ENCODE data around the gene SPATA6L. TPM values are rescaled to one million over a fixed set of nuclear protein-coding genes. Genes with fewer than 3 reads are reported as not detected.

The SPATA6L gene
- total and polyA plus RNA-seq, 10 of the 15 experiments (the other 5 are each of a cell fraction or from before 2014, with no cell fraction given) = 0.37 to 1.6 (median 0.91) TPM

DNA sequence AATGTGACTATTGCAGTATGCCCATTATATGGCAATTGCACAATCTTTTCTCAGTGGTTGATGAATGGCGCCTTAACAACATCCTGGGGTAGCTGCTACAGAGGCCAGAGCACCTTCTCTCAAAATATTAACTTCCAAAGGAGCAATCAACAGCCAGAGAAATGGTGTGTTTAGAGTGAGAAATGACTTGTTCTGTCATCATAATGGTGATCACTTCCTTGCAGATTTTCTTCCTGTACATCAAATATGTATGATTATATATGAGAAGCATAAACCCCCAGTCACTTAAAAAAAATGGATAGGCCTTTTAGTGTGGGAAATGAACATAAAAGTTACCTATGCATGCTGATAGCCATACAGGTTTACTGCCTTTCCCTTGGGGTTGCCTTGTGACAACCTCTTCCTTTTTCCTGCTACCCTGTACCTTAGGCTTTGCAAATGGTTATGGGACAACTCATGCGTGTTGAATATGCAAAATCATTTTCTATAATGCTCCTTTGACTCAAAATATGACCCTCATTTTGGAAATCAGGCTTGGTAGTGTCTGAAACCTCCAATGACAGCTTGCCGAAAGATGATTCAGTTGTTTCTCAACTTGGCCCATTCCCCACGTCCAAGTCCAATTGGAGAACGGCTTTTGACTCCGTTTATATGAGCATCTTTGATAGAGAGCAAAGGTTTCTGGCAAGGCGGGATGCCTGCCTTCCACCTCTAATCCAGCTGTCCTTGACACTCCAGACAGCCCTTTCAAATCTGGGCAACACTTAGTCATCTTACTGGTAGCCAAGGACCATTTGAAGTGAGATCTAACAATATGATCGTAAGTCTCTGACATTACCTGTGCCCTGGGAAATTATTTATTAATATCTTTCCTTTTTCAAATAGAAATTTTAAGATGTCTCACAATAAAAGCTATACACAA is 106.8 kb downstream of the SPATA6L start (continued):
- TF ChIP-seq, protein P1, sequence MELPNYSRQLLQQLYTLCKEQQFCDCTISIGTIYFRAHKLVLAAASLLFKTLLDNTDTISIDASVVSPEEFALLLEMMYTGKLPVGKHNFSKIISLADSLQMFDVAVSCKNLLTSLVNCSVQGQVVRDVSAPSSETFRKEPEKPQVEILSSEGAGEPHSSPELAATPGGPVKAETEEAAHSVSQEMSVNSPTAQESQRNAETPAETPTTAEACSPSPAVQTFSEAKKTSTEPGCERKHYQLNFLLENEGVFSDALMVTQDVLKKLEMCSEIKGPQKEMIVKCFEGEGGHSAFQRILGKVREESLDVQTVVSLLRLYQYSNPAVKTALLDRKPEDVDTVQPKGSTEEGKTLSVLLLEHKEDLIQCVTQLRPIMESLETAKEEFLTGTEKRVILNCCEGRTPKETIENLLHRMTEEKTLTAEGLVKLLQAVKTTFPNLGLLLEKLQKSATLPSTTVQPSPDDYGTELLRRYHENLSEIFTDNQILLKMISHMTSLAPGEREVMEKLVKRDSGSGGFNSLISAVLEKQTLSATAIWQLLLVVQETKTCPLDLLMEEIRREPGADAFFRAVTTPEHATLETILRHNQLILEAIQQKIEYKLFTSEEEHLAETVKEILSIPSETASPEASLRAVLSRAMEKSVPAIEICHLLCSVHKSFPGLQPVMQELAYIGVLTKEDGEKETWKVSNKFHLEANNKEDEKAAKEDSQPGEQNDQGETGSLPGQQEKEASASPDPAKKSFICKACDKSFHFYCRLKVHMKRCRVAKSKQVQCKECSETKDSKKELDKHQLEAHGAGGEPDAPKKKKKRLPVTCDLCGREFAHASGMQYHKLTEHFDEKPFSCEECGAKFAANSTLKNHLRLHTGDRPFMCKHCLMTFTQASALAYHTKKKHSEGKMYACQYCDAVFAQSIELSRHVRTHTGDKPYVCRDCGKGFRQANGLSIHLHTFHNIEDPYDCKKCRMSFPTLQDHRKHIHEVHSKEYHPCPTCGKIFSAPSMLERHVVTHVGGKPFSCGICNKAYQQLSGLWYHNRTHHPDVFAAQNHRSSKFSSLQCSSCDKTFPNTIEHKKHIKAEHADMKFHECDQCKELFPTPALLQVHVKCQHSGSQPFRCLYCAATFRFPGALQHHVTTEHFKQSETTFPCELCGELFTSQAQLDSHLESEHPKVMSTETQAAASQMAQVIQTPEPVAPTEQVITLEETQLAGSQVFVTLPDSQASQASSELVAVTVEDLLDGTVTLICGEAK (IDR thresholded peaks at IDR 0.05; ENCODE audit: borderline replicate concordance) = no peak
- TF ChIP-seq, protein P2, sequence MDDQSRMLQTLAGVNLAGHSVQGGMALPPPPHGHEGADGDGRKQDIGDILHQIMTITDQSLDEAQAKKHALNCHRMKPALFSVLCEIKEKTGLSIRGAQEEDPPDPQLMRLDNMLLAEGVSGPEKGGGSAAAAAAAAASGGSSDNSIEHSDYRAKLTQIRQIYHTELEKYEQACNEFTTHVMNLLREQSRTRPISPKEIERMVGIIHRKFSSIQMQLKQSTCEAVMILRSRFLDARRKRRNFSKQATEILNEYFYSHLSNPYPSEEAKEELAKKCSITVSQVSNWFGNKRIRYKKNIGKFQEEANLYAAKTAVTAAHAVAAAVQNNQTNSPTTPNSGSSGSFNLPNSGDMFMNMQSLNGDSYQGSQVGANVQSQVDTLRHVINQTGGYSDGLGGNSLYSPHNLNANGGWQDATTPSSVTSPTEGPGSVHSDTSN (IDR thresholded peaks at IDR 0.05; ENCODE audit: insufficient replicate concordance, low read depth, low read length) = no peak
- no peak for TF ChIP-seq YY1 (IDR thresholded peaks at IDR 0.05; ENCODE audit: low read depth, low read length)
- TF ChIP-seq PAX8 (IDR thresholded peaks at IDR 0.05) = no peak
- no peak for TF ChIP-seq CHD1 (IDR thresholded peaks at IDR 0.05; ENCODE audit: low read depth, low read length)
- TF ChIP-seq, protein P3, sequence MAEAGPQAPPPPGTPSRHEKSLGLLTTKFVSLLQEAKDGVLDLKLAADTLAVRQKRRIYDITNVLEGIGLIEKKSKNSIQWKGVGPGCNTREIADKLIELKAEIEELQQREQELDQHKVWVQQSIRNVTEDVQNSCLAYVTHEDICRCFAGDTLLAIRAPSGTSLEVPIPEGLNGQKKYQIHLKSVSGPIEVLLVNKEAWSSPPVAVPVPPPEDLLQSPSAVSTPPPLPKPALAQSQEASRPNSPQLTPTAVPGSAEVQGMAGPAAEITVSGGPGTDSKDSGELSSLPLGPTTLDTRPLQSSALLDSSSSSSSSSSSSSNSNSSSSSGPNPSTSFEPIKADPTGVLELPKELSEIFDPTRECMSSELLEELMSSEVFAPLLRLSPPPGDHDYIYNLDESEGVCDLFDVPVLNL (IDR thresholded peaks at IDR 0.05; ENCODE audit: low read depth, low read length) = no peak
- peak; percentile 49; the same call in 1 of the 2 replicates for TF ChIP-seq MTA3 (IDR thresholded peaks at IDR 0.05; ENCODE audit: borderline replicate concordance, low read length)
- peak; percentile 51 to 59 for TF ChIP-seq IKZF2 (IDR thresholded peaks at IDR 0.05)
- TF ChIP-seq FOS (IDR thresholded peaks at IDR 0.05; ENCODE audit: borderline replicate concordance, extremely low read depth, insufficient read length) = no peak
- TF ChIP-seq FOXM1 (IDR thresholded peaks at IDR 0.05; ENCODE audit: low read depth, low read length) = peak; percentile 57; the same call in 1 of the 2 replicates
- TF ChIP-seq BCL11A (IDR thresholded peaks at IDR 0.05; ENCODE audit: low read depth, low read length) = no peak
- TF ChIP-seq ZNF274 (IDR thresholded peaks at IDR 0.05; ENCODE audit: insufficient read depth, insufficient read length) = no peak
- no peak for TF ChIP-seq ATF7 (IDR thresholded peaks at IDR 0.05; ENCODE audit: low read depth)
- TF ChIP-seq MYB (IDR thresholded peaks at IDR 0.05; ENCODE audit: borderline replicate concordance, low read depth, low read length) = no peak
- TF ChIP-seq RCOR1 (conservative IDR thresholded peaks at IDR 0.05; ENCODE audit: low read depth, low read length) = no peak
- no peak for TF ChIP-seq SP1 (IDR thresholded peaks at IDR 0.05; ENCODE audit: low read depth, low read length)
- no peak for TF ChIP-seq KLF5 (IDR thresholded peaks at IDR 0.05; ENCODE audit: partially characterized antibody)
- TF ChIP-seq TAF1 (IDR thresholded peaks at IDR 0.05; ENCODE audit: borderline replicate concordance, low read depth, low read length) = no peak
- no peak for TF ChIP-seq ZNF622 (IDR thresholded peaks at IDR 0.05)
- no peak for TF ChIP-seq ESRRA (IDR thresholded peaks at IDR 0.05; ENCODE audit: low read length)
- TF ChIP-seq, protein P4, sequence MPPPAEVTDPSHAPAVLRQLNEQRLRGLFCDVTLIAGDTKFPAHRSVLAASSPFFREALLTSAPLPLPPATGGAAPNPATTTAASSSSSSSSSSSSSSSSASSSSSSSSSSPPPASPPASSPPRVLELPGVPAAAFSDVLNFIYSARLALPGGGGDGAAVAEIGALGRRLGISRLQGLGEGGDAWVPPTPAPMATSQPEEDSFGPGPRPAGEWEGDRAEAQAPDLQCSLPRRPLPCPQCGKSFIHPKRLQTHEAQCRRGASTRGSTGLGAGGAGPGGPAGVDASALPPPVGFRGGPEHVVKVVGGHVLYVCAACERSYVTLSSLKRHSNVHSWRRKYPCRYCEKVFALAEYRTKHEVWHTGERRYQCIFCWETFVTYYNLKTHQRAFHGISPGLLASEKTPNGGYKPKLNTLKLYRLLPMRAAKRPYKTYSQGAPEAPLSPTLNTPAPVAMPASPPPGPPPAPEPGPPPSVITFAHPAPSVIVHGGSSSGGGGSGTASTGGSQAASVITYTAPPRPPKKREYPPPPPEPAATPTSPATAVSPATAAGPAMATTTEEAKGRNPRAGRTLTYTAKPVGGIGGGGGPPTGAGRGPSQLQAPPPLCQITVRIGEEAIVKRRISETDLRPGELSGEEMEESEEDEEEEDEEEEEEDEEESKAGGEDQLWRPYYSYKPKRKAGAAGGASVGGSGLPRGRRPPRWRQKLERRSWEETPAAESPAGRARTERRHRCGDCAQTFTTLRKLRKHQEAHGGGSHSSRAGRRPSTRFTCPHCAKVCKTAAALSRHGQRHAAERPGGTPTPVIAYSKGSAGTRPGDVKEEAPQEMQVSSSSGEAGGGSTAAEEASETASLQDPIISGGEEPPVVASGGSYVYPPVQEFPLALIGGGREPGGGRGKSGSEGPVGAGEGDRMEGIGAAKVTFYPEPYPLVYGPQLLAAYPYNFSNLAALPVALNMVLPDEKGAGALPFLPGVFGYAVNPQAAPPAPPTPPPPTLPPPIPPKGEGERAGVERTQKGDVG (CRISPR knock-in tag; IDR thresholded peaks at IDR 0.05) = no peak

Data from GM12878 (cell line).